Natural killer cell treated with Interleukin-12 subunit alpha and Interleukin-12 subunit beta and Interleukin-15 and Interleukin-18, amount 100 ng/mL, for 72 hours (primary cell): Measurements from ENCODE around the gene SSX2IP. TPM values are rescaled to one million over a fixed set of nuclear protein-coding genes. Genes with fewer than 3 reads are reported as not detected.
"Not testable (repeated sequence)": the region's sequence is repeated elsewhere in the genome, so short reads cannot be mapped to it uniquely, and the experiment has no call there.

Experiments used
- ATAC-seq, 2 donors: fragments of 150-1000 bp; cut with Tn5 transposase in 1 of 2; sonication (Bioruptor Pico), chemical (Tn5 transposase) in 1 of 2; 2 replicates each; pipeline ENCODE4 v1.10.0; 2021
- DNase-seq: peaks from one replicate; pipeline ENCODE4 v3.0.0; 2022; ENCODE audit warnings: low spot score
- H3K27ac Mint-ChIP-seq, 2 donors: 1 replicate in 1 of 2; 2 replicates in 1 of 2; pipeline ENCODE4 v1.8.0; 2022; ENCODE audit warnings: mixed read lengths in 2 of 2, mild to moderate bottlenecking in 1 of 2, moderate library complexity in 1 of 2
- H3K27me3 Mint-ChIP-seq, 2 donors: 1 replicate in 1 of 2; 2 replicates in 1 of 2; pipeline ENCODE4 v1.8.0; 2022; ENCODE audit warnings: mixed read lengths in 2 of 2
- H3K36me3 Mint-ChIP-seq: one replicate; pipeline ENCODE4 v1.8.0; 2022; ENCODE audit warnings: mixed read lengths
- H3K4me1 Mint-ChIP-seq, 2 donors: 1 replicate in 1 of 2; 2 replicates in 1 of 2; pipeline ENCODE4 v1.8.0; 2022; ENCODE audit warnings: low read depth in 2 of 2, mixed read lengths in 2 of 2, mild to moderate bottlenecking in 1 of 2
- H3K4me3 Mint-ChIP-seq: one replicate; pipeline ENCODE4 v1.8.0; 2022; ENCODE audit warnings: mixed read lengths
- H3K9me3 Mint-ChIP-seq: 2 replicates; pipeline ENCODE4 v1.8.0; 2022; ENCODE audit warnings: mixed read lengths
- total RNA-seq, 2 donors: library from RNA; stranded (reverse); gene quantifications; one replicate each; pipeline ENCODE4 v1.2.3, GENCODE V29; 2022

SSX2IP gene
- total RNA-seq, 2 donors from 2014 or later: 6.5 to 10.0 TPM

DNA sequence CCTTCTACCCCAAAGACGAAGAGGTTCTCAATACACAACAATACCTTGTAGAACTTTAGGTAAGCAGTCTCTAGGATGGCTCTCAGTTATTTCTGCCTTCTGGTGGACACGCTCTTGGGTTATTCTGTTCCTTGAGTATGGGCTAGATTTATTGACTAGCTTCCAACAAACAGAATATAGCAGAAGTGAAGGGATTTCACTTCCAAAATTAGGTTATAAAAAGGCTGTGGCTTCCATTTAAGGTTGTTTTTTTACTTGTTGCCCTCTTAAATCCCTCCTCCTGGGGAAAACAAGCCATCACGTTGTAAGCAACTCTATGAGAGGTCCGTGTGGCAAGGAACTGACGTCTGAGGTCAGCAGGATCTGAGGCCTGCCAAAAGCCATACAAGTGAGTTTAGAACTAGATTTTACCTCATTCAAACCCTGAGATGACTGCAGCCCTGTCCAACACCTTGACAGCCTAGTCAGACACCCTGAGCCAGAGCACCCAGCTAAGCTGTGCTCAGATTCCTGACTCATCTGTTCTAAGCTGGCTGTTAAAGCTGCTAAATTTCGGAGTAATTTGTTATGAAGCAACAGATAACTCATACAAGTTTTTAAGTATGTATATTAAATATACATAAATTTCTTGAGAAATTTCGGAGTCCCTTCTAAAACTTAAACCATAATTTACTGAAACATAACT is 12.7 kb downstream of the SSX2IP start:
- Mint-ChIP-seq H3K4me1 (peaks cover 22 to 28% of the 10 kb centered on the region in 2 donors), H3K27me3 (no peaks in the 10 kb centered on the region), H3K4me3 (no peak overlapping the region), H3K36me3 (no peaks in the 10 kb centered on the region), H3K9me3 (no peaks in the 10 kb centered on the region), H3K27ac (no peak overlapping the region)
- ATAC-seq (no peak), DNase-seq (no peak)

DNA sequence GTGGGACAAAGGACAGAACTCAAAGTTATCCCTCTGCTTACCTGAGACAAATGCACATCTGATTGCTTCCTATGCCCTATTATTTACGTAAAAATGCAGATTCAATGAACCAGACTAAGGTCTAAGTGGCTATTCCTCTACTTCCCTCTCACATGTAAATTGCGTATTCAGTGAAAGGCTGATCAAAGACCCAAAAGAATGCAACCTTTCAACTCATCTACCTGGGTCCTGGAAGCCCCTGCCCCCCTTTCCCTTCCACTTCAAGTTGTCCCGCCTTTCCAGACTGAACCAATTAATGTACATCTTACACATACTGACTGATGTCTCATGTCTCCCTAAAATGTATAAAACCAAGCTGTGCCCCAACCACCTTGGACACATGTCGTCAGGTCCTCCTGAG is 14.6 kb downstream of the SSX2IP start:
- no peak for DNase-seq
- no peak overlapping the region for H3K27ac Mint-ChIP-seq
- no peaks in the 10 kb centered on the region for H3K9me3 Mint-ChIP-seq
- ATAC-seq: no peak
- H3K27me3 Mint-ChIP-seq: no peaks in the 10 kb centered on the region
- H3K4me1 Mint-ChIP-seq: peaks cover 22 to 31% of the 10 kb centered on the region in 2 donors
- no peaks in the 10 kb centered on the region for H3K36me3 Mint-ChIP-seq
- no peak overlapping the region for H3K4me3 Mint-ChIP-seq

GRCh38 chr1:84675106-84675505 is 15.2 kb downstream of the SSX2IP start:
- no peaks in the 10 kb centered on the region for H3K27me3 Mint-ChIP-seq

DNA sequence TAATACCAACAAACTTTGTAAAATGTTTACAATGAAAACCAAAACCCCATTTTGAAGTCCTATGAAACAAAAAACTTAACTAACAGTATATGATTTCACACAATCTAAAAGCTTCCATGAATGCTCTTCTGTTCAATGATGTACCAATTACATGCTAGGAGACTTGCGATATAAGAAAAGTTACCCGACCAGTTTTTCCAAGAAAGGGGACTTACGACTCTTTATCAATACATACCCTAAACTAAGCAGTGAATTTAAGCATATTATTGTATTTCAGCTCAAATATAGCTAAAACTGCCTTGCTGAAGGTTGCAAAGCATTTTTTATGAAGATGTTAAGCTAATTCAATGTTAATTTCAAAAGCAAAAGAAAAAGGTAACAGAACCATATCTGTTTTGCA is 15.6 kb downstream of the SSX2IP start:
- no peaks in the 10 kb centered on the region for H3K9me3 Mint-ChIP-seq
- H3K27me3 Mint-ChIP-seq: no peaks in the 10 kb centered on the region
- H3K4me1 Mint-ChIP-seq: peaks cover 20 to 31% of the 10 kb centered on the region in 2 donors
- no peak overlapping the region for H3K27ac Mint-ChIP-seq
- no peak for DNase-seq
- no peak overlapping the region for H3K4me3 Mint-ChIP-seq
- H3K36me3 Mint-ChIP-seq: no peaks in the 10 kb centered on the region
- no peak for ATAC-seq

More at GRCh38 chr1:84675106-84675505, 15.2 kb downstream of the SSX2IP start:
- Mint-ChIP-seq H3K9me3 (no peaks in the 10 kb centered on the region), H3K36me3 (no peaks in the 10 kb centered on the region), H3K4me3 (no peak overlapping the region), H3K4me1 (peaks cover 20 to 31% of the 10 kb centered on the region in 2 donors), H3K27ac (no peak overlapping the region)
- ATAC-seq (no peak), DNase-seq (no peak)

DNA sequence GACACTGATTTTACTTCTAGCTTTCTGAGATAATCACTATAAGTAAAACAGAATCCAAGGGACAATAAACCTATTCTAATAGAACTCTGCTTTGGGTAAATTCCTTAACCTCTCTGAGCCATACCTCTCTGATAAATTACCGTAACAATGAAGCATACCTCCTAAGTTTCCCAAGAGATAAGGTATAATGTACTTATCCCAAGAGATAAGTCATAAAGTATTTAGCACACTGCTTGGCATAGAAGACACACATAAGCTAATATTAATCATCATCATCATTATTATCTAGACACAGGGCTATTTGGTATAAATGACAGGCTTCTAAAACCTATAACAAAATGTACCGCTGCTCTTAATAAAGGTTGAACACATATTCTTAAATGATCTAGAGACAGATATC is 16.2 kb downstream of the SSX2IP start:
- peaks cover 20 to 31% of the 10 kb centered on the region in 2 donors for H3K4me1 Mint-ChIP-seq
- H3K4me3 Mint-ChIP-seq: no peak overlapping the region
- DNase-seq: no peak
- H3K27me3 Mint-ChIP-seq: no peaks in the 10 kb centered on the region
- H3K9me3 Mint-ChIP-seq: no peaks in the 10 kb centered on the region
- no peaks in the 10 kb centered on the region for H3K36me3 Mint-ChIP-seq
- ATAC-seq: no peak
- H3K27ac Mint-ChIP-seq: no peak overlapping the region

- H3K36me3 Mint-ChIP-seq: no peaks in the 10 kb centered on the region
- H3K4me1 Mint-ChIP-seq: peaks cover 19 to 23% of the 10 kb centered on the region in 2 donors
- no peaks in the 10 kb centered on the region for H3K9me3 Mint-ChIP-seq
- H3K27ac Mint-ChIP-seq: peak overlapping the region; percentile 46 to 72
- ATAC-seq (no peak), DNase-seq (no peak)
- H3K27me3 Mint-ChIP-seq: no peaks in the 10 kb centered on the region
- no peak overlapping the region for H3K4me3 Mint-ChIP-seq
Observed at GRCh38 chr1:84672080-84672854, 18.0 kb downstream of the SSX2IP start.

GRCh38 chr1:84669831-84670230 is 20.4 kb downstream of the SSX2IP start:
- ATAC-seq (no peak), DNase-seq (no peak)
- no peaks in the 10 kb centered on the region for H3K27me3 Mint-ChIP-seq
- H3K36me3 Mint-ChIP-seq: no peaks in the 10 kb centered on the region
- no peaks in the 10 kb centered on the region for H3K9me3 Mint-ChIP-seq
- no peak overlapping the region for H3K27ac Mint-ChIP-seq
- peaks cover 15 to 17% of the 10 kb centered on the region in 2 donors for H3K4me1 Mint-ChIP-seq
- no peak overlapping the region for H3K4me3 Mint-ChIP-seq

DNA sequence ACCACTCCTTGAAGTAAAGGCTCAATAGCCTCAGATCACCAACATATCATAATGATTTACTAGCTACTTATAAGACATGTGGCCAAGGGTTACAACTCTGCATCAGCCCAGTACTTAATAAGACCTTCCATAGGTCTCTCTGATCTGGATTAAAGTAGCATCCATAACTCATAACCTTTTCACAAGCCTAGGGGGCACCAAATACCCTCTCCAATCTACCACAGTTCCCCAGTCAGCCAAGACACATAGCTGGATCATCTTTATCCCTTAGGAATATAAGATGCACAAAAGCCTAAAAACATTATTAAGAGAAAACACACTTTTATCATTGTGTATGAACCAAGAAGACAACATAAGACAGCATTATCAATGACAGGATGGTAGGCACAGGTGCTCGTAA is 22.1 kb downstream of the SSX2IP start:
- Mint-ChIP-seq H3K27me3 (no peaks in the 10 kb centered on the region), H3K27ac (no peak overlapping the region)
- no peak for ATAC-seq

DNA sequence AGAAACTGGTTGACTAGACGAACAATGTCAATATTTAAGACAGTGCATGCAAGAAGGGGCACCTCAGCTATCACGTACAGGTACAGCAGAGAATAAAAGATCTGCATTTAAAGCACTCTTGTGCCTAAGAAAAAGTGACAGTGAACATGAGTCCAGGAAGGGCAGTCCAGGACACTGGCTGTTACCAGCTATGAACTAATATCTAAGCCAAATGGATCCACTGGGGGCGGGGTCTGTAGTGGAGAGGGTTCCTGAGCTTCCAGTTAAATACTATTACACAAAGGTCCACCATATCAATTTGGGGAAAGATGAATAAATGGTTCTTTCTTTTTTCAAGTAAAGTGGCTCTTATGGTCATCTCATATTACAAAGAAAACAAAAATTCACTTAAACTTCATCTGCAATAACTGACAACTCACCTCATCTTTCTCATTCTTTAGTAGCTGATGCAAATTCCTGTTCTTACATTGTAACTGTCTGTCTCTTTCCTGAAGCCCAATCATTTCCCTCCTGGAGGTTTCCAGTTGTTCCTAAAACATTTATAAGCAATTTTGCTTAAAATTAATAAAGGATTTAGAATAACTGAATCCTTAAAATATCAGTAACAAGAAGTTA is 24.5 kb downstream of the SSX2IP start:
- Mint-ChIP-seq H3K9me3 (no peaks in the 10 kb centered on the region), H3K4me3 (no peak overlapping the region), H3K4me1 (no peaks in the 10 kb centered on the region), H3K27me3 (no peaks in the 10 kb centered on the region), H3K27ac (no peak overlapping the region), H3K36me3 (no peaks in the 10 kb centered on the region)
- DNase-seq (no peak), ATAC-seq (no peak)

More for the DNA sequence above, 22.1 kb downstream of the SSX2IP start:
- Mint-ChIP-seq H3K4me1 (peaks cover 9 to 12% of the 10 kb centered on the region in 2 donors), H3K4me3 (no peak overlapping the region), H3K36me3 (no peaks in the 10 kb centered on the region), H3K9me3 (no peaks in the 10 kb centered on the region)
- DNase-seq: no peak

DNA sequence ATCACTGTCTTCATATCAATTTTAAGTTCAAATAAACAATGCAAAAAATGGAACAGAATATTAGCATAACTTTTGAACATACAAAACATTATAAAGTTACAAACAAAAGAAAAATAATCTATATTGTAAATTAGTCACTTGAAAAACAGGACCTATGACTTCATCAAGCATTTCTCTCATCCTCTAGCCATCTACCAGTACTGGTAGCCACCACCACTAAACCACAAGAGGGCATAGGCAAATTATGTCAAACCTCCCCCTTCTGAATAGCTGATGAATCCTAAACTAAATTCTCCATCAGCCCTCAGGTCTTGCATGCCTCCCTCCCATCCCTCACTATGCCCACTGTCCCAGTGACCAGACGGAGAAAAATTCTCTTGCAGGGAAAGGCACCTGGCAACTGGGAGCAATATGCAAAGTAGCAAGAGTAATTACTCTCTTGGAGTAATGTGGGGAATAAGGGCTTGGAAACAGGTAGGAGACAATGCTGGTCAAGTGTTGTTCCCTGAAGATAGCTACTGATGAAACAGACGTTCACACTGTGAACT is 37.1 kb downstream of the SSX2IP start:
- ATAC-seq: no peak
- DNase-seq: no peak
- no peaks in the 10 kb centered on the region for H3K4me1 Mint-ChIP-seq
- no peak overlapping the region for H3K4me3 Mint-ChIP-seq
- peaks cover 13% of the 10 kb centered on the region for H3K36me3 Mint-ChIP-seq
- no peaks in the 10 kb centered on the region for H3K27me3 Mint-ChIP-seq
- H3K27ac Mint-ChIP-seq: no peak overlapping the region
- no peaks in the 10 kb centered on the region for H3K9me3 Mint-ChIP-seq

DNA sequence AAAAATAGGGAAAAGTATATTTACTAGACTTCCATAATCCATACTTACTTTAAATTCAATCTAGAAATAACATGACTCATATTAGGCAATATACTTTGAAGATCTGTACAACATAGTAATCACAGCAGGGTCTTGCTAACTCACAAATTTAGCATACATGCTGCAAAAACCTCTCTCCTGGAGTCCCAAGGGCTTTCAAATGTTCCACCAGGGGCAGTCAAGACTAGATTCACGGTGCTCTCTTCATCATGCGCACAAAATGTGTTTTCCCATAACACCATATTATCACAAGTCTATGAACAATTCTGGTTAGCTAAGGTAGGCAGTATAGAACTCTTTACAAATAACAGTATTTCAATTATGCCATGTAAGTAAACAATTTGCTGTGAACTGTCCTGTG is 45.8 kb downstream of the SSX2IP start:
- Mint-ChIP-seq H3K4me3 (no peak overlapping the region), H3K27me3 (no peaks in the 10 kb centered on the region), H3K4me1 (no peaks in the 10 kb centered on the region), H3K36me3 (peaks cover 3% of the 10 kb centered on the region), H3K27ac (no peak overlapping the region), H3K9me3 (no peaks in the 10 kb centered on the region)
- DNase-seq (no peak), ATAC-seq (no peak)

DNA sequence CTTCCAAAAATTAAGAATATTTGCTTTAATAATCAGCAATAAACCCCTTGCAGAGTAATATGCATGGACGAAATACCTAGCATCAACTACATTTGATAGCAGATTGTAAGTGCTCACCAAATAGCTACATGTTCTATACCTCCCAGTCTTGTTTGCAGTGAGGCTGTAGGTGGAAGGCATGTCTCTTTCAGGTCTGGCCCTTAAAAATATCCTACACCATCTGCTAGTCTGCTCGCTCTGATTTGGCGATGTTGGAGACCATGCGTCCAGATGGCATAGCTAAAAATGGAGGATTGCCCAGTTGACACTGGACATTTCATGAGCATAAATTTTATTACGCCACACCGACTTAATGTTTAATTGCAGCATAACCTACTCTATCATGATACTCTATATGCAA is 47.1 kb downstream of the SSX2IP start:
- H3K27ac Mint-ChIP-seq: no peak overlapping the region
- no peak for DNase-seq
- no peaks in the 10 kb centered on the region for H3K4me1 Mint-ChIP-seq
- ATAC-seq: no peak
- peaks cover 0 to 2% of the 10 kb centered on the region in 2 donors for H3K27me3 Mint-ChIP-seq
- H3K4me3 Mint-ChIP-seq: no peak overlapping the region
- no peaks in the 10 kb centered on the region for H3K9me3 Mint-ChIP-seq
- no peaks in the 10 kb centered on the region for H3K36me3 Mint-ChIP-seq

GRCh38 chr1:84642774-84643173 is 47.5 kb downstream of the SSX2IP start:
- Mint-ChIP-seq H3K36me3 (no peaks in the 10 kb centered on the region), H3K4me3 (no peak overlapping the region), H3K27me3 (peaks cover 0 to 2% of the 10 kb centered on the region in 2 donors), H3K4me1 (no peaks in the 10 kb centered on the region), H3K9me3 (no peaks in the 10 kb centered on the region), H3K27ac (no peak overlapping the region)
- DNase-seq: no peak
- no peak for ATAC-seq

GRCh38 chr1:84639731-84640130 is 50.5 kb downstream of the SSX2IP start:
- H3K9me3 Mint-ChIP-seq, ATAC-seq, H3K4me1 Mint-ChIP-seq, H3K27ac Mint-ChIP-seq, DNase-seq, H3K27me3 Mint-ChIP-seq, H3K4me3 Mint-ChIP-seq, H3K36me3 Mint-ChIP-seq: not testable (repeated sequence)
